NCI-H748 (cell line): ENCODE measurements around the gene ABHD14A.
A peak's percentile ranks its signal among the peaks of the same experiment; 100 is the strongest.
"Not testable (repeated sequence)": the region's sequence is repeated elsewhere in the genome, so short reads cannot be mapped to it uniquely, and the experiment has no call there.

Experiments used
- DNase-seq: peaks from one replicate; lab custom pipeline; 2025; ENCODE audit not compliant: unreplicated experiment; lab: John Stamatoyannopoulos, UW

Gene ABHD14A

DNA sequence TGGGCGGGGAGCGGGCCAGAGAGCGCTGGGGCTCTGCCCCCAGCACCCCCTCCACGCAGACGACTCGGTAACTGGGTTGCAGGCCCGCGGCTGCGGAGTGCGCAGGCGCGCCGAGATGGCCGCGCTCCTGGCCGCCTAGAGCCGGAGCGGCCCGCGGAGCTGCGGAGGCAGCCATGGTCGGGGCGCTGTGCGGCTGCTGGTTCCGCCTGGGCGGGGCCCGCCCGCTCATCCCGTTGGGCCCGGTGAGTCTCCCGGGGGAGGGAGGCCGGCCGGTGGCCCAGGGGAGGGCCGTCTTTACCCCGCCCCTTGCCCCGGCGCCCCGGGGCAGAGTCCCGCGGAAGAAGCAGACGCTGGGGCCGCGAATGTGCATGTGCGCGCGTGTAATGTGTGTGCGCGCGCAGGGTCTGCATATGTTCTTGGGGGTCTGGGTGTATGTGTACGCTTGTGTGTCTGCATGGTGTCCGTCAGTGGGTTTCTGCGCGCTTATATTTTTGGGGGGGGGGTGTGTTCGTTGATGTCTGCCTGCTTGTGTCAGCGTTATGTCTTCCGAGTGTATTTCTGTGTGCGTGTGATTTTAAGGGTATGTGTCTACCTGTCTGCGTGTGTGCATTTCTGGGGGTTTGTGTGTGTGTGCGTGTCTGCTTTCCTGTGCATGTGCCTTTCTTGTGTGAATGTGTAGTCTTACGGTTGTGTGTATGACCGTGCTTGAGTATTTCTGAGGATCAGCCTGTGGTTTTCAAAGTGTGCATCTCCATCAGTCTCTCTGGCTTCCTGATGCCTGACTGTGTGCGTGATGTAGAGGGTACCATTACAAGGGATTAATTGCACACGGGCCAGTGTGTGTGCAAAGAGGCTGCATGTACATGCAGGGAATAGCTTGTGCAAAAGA, at the start of gene ABHD14A:
ABHD14A (plus strand) TSS at position 102 of the 889 bp plus-strand sequence; CDS start at position 174, 72 bp downstream.
- DNase-seq, result peak; percentile 72

DNA sequence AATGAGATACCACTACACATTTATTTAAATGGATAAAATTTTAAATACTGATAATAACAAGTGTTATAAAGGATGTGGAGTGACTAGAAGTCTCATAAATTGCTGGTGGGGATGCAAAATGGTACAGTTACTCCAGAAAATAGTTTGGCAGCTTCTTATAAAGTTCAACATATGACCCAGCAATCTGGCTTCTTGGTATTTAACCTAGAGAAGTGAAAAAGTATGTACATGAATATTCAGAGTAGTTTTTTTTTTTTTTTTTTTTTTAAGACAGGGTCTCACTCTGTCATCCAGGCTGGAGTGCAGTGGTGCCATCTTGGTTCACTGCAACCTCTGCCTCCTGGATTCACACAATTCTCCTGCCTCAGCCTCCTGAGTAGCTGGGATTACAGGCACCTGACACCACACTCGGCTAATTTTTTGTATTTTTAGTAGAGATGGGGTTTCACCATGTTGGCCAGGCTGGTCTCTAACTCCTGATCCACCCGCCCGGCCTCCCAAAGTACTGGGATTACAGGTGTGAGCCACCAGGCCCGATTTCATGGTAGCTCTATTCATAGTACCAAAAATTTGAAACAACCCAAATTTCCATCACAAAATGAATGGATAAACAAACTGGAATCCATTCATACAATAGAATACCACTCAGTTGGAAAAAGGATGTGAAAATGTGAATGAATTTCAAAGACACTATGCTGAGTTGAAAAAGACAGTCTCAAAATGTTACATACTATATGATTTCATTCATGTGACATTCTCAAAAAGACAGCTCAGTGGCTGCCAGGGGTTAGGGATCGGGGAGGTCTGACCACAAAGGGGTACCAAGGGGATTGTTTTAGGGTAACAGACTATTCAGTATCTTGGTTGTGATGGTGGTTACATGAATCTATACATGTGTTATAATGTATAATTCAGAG, 47.5 kb upstream of the ABHD14A start:
- no peak for DNase-seq

DNA sequence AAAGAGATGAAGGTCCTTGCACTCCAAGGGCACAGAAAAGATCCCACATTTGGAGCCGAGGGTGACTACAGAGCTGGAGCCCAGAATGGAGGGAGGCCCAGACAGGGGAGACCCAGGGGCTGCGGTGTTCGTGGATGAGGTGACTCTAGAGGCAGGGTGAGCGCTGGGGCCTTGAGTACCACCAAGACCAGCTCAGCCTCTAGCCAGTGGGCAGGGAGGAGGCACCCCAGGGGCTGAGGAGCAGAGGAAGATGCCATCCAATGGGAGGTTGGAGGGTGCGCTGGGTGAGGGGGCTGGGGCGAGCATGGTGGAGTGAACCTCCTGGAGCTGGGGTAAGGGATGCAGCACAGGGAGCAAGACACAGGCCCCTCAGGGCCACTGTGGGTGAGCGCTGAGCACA, 46.4 kb upstream of the ABHD14A start:
- no peak for DNase-seq

DNA sequence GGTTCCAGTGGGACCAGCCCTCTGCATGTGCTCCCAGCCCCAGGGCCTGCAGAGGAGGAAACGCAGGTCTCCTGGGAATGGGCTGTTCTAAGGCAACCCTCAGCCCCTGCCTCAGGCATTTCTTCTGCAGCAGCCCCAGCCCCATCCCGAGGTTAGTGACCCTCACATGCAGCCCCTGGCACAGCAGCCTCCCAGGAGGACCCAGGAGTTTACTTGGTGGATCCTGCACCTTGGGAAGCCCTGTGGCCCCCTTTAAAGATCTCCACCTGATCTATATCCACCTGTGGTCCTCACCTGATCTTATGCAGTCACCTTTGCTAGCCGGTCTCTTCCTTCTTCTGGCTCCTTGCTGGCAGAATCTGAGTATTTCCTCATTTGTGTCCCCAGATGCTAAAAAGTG, 45.9 kb upstream of the ABHD14A start:
- DNase-seq, result not testable (repeated sequence)

DNA sequence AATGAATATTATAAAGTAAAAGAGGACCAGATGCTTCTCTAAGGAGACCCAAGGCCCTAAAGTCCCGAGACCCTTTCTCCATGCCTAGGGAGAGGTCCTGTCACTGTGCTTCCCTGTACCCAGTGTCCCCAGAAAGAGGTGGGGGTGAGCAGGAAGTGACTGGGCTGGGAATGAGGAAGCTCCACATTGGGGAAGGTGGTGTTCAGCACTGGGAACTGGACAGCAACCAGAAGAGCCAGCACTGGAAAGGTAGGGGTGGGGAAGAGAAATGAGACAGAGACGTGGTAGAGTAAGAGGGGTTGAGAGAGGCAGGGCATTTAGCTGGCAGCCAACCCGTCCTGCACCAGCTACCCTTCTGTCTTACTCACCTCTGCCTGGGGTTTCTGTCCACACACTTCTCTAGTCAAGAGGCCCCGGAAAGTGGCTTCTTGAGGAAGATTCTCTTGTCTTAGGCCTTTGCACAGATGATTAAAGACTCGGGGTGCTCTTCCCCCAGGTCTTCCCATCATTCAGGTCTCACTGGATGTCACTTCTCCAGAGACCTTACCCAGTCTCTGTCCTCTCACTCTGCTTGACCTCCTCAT, 45.4 kb upstream of the ABHD14A start:
- no peak for DNase-seq

DNA sequence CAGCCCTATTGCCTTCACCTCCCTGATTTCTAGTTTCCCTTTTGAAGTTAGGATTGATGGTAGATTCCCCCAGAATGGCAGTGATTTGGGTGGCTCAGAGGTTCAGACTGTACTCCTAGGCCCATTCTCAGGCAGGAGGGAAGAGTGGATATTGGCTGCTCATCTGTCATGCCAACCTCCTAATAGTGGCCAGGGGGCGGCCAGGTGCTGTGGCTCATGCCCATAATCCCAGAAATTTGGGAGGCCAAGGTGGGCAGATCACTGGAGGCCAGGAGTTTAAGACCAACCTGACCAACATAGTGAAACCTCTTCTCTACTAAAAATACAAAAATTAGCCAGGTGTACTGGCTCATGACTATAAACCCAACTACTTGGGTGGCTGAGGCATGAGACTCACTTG, 44.4 kb upstream of the ABHD14A start:
- DNase-seq, result no peak

DNA sequence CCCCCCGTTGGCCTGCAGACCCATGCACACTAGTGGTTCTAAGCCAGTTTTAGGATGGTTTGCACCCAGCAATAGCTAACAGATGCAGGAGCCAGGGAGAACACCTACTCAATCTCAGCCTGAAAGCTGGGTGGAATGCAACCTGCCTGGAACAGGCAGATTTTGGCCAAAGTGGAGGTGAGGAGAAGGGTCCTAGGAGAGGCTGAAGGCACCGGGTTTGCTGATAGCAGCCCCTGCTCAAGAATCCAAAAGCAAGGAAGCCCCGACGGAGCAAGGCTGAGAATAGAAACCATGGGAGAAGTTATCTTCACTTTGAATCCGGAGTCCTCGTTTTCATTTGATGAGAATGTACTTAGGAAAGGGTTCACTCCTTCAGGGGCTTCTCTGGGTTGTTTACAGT, 43.1 kb upstream of the ABHD14A start:
- DNase-seq, result no peak

DNA sequence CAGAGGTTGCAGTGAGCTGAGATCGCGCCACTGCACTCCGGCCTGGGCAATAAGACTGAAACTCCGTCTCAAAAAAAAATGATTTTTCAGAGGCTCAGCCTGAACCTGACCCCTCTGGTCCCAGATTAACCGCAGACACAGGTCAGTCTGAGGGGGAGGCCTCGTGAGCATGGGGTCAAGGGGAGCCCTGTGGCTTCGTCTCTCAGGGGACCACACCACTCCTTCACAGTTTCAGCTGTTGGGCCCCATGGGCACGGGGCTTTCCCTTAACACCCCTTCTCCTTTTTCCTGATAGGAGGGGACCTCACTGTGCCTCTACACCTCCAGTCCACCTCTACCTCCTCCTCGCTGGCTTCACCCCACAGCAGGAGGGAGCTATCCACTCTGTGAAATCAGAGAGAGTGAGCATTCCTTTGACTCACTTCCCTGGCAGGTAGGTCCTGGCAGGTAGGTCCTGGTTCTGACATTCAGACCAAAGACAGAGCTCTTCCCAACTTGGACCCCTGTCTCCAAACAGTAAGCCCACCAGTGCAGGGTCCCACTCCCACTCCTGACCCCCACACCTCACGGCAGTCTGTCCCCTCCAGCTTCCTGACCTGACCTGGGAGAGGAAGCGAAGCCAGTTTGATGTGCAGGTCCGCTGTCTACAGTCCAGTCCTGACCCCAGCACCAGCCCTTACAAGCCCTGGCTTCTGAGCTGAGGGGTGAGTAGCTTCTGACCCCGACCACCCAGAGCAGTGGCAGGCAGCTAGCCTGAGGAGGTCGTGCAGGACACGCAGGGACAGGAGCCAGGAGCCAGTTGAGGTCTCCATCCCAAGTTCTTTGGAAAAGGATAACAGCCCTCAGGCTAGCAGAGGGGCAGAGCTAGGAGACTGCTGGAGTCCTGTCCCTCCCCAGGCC, 42.1 kb upstream of the ABHD14A start:
- DNase-seq, result no peak

DNA sequence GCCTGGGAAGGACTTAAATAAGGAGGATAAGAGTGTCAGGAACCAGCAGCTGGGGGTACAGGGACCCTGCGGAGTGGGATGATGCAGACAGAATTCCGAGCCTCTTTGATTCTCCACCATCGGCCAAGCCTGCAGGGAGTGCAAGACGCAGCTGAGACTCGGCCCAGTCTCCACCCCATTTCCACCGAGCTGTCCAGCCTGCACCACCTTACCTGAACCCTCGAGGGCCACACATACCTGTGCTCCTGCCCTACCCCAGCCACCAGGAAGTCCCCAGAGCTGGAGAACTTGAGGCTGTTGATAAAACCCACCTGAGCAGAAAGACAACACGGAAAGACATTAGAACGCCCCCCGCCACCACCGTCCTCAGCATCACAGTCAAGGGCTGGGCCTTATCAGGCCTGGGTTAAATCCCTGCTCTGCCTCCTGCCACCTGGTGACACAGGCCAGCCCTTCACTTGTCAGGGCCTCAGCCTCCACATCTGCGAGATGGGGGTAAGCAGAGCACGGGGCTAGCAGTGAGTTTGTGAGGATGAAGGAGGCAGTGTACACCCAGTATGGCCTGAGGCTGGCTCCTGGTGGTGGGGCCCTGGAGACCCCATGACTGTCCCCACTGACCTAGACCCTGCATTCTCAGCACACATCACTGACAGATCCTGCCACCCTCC, 41.3 kb upstream of the ABHD14A start:
- DNase-seq, result no peak

DNA sequence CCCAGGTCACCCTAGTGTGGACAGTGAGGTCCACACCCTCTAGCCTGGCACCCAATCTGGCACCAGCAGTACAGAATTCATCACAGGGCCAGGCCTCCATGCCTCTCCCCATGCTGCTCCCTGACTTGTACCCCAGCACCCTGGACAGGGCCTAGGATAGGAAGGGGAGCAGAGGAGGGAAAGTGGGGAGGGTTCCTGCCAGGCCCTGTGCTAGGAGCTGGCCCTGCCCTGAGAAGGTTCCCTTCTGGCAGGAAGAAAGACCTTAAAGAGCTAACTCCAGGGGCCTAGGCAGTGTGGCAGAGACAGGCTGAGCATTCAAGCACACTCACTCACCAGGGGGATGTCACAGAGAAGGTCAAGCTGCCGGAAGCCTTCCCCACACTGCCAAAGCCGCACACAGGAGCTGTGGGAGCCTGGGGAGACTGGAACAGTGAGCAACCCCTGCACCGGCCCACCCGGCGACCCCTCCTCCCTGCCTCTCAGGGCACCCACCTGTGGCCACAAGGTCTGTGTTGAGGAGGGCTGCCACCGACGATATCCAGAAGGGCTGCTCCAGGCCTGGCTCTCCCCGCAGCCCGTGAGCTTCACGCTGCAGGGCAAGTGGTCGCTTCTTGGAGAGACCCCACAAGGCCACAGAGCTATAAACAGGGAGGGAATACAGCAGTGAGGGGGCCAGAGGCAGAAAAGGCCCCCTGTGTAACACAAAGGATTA, 40.6 kb upstream of the ABHD14A start:
- no peak for DNase-seq

DNA sequence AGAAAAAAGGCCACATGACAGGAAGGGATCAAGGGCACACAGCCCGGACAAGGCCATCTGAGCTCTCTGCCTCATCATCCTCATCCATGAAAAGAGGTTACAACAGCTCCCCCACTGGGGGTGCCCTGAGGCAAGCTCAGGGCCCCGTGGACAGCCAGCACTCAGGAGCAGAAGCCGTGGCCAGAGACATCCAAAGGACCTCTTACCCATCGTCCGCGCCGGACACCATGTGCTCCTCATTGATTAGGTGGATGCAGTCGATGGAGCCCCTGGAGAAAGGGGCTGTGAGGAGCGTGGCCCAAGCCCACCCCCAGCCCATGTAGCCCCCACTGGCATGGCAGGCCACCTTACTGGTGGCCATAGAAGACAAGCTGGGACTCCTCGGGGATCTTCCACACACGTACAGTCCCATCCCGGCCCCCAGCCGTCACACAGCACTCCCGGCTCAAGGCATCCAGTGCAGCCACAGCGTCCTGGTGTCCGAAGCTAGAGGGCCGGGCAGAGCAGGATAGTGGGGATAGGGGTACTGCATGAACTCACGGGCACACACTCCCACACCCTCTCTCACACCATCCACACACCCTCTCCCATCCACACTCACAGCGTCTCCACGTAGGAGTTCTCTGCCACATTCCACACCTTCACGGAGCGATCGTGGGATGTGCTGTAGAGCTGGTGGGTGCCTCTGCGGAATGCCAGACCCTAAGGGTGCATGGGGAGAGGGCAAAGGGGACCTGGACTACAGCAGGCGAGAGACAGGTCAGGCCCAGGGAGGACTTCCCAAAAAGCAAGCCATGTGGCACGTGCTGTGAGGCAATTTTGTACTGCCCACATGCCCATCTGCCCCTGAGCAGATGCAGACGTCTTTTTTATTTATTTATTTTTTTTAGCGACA, 39.6 kb upstream of the ABHD14A start:
- no peak for DNase-seq

DNA sequence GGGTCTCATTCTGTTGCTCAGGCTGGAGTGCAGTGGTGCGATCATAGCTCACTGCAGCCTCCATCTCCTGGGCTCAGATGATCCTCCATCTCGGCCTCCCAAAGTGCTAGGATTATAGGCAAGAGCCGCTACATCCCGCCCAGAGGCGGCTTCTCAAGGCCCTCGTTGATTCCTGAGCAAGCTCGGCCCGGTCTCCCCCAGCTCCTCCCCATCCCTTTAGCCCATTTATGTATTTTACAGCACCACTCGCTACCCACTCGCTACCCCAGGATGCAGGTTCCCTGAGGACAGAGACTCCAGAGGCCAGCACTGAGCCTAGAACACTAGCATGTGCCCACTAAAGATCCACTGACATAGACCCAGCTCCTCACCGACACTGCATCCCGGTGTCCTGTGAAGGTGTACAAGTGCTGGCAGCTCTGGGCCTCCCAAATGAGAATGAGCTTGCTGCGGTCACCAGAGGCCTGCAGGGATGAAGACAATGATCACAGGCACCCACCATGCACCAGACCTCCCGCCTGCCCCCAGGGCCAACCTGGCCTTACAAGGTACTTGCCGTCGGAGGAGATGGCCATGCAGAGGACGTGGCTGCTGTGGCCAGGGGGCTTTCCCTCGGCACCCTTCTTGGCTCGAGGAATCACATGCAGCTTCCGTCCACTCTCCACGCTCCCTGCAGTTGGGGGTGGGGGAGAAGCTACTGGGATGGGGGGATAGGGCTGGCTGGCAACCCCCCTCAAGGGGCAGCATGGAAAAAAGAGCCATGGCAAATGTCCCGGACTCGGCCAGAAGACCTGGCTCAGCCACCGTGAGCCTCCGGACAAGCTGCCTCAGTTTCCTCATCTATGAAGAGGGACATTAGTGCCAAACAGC, 38.7 kb upstream of the ABHD14A start:
- no peak for DNase-seq

DNA sequence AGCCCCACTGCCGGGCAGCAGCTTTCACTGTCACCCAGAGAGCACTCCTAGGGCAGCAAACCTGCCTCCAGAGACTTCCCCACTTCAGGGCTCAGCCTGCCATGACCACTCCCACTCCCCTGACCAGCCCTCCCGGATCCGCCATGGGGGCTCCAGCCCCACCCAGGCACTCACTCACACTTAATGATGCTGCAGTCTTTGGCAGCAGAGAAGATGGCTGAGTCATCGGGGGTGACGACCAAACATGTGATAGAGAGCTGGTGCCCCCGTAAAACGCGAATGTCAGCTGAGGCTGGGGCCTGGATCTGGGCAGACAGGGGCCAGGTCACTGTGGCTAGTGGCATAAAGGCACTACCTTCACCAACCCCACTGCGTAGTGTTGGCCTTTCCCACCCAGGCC, 37.9 kb upstream of the ABHD14A start:
- DNase-seq, result no peak

DNA sequence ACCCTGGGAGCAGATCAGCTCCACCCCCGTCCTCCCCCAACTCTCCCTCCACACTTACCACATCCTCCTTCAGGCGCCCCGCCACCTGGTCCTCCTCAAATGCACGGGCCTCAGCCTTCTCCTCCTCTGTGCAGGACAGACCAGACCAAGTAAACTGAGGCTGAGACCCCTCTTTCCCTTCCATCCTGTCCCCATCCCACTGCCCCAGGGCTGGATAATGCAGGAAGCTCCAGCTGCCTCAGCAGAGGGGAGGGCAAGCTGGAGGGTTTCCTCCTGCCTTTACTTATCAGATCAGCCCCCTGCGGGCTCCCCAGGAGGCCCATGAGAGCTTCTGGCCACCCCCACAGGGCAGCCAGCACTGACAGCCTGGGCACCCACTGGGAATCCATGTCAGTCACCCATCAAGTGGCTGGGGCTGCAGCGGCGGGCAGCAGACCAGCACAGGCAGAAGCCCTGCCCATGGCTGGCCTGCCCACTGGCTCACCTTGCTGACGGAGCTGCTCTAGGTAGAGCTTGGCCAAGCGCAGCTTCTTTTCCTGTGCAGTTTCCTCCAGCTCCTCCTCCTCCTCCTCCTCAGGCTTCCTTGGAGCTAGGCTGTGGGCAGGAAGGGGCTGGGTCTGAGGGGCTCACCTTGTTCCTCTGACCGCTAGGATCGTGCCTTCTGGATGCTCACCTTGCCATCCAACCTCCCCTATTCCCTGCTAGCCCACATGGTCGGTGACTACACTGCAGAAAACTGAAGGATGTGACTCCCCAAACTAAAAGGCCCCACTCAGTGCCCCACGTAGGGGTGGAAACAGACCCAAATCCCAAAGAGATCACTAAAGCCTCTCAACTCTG, 37.0 kb upstream of the ABHD14A start:
- DNase-seq, result no peak

DNA sequence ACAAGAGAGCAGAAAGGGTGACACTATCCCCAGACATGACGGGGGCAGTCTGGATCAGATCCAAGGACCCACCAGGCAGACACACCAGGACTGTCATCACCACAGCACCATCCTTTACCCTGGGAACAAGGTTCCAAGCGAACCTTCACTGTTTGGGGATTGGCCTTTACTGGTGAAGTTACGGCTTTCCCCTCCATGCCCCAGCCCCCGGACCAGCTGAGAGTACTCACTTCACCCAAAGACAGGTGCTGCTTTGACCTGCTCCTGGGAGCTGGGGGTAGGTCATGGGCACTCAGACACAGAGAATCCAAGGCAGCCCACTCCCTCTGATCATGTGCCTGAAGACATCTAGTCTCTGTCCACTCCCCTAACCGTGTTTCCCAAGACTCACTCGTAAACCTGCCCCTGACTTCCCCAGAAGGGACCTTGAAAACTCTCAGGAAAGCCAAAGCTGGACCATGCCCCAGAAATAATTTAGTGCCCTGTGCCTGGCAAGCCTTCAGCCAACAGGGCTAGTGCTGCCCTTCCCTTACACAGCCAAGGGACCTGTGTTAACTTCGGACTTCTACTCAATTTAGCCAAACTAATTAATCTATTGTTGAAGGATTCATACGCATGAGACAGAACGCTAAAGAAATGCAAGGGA, 36.0 kb upstream of the ABHD14A start:
- no peak for DNase-seq
